ENCODE data around the gene GJC2. TPM values are rescaled to one million over a fixed set of nuclear protein-coding genes. Genes with fewer than 3 reads are reported as not detected.

Gene GJC2
- total RNA-seq, 1 experiment from 2014 or later, result 1.6 TPM

DNA sequence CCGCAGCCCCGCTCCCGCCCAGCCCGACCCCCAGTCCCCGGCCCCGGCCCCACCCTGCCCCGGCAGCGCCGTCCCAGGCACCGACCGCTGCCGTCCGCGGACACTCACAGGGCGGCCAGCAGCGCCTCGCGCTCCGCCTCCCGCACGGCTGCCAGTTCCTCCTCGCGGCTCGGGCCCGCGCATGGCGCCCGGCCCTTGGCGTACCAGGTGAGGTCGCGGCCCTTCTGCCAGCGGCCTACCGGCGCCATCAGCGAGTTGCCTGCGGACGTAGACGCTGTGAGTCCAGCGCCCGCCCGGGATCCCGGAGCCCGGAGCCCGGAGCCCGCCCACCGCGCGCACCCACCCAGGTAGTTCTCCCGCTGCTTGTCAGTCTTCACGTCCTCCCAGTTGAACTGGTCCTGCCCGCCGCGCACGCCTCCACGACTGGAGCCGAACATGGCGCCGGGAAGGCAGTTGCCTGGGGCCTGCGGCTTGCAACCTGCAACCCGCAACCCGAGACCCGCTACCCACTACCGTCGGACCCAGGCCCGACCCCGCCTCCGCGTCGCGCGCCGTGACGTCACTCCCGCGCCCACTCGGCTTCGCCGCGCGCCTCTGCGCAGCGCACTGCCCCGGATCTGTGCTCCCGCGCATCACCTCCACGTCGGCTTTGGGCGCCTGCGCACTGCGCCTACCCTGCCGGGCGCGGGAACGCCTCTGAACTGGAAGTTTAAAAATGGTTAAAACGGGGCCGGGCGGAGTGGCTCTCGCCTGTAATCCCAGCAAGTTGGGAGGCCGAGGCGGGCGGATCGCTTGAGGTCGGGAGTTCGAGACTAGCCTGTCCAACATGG lies 46.7 kb upstream of the GJC2 start, which contains the start of gene C1orf35:
Gene C1orf35 (minus strand): TSS at position 535 of the 830 bp plus-strand sequence. CDS start 98 bp downstream, at position 437.
- Histone ChIP-seq H3K9me3 (ENCODE audit: control insufficient read depth, low read depth, low read length) (no peaks in the 10 kb centered on the region), H2AFZ (ENCODE audit: low read length) (no peak within 1 kb of the TSS), H4K8ac (replicated peaks; ENCODE audit: insufficient read length, low read depth, low read length) (no peak within 1 kb of the TSS), H2AK5ac (ENCODE audit: insufficient read length, low read length) (no peak within 1 kb of the TSS), H3K27ac (ENCODE audit: insufficient read length, low read depth, low read length) (no peak within 1 kb of the TSS), H4K91ac (ENCODE audit: insufficient read length, low read depth, low read length) (no peak within 1 kb of the TSS), H2BK15ac (ENCODE audit: low read depth, low read length) (no peak within 1 kb of the TSS), H2BK20ac (ENCODE audit: low read depth, low read length, poor library complexity, severe bottlenecking) (no peak within 1 kb of the TSS), H3K4ac (ENCODE audit: low read depth, low read length) (no peak within 1 kb of the TSS), H3K23me2 (ENCODE audit: insufficient read length, low read depth, low read length, poor library complexity, severe bottlenecking) (peaks cover 5% of the 10 kb centered on the region), H2BK120ac (ENCODE audit: low read depth, low read length, poor library complexity, severe bottlenecking) (no peak within 1 kb of the TSS), H3K4me1 (ENCODE audit: insufficient read depth, low read length) (no peaks in the 10 kb centered on the region), H3K18ac (ENCODE audit: insufficient read length, low read depth, low read length) (peak within 1 kb of the TSS; percentile 40), H3K4me2 (ENCODE audit: insufficient read depth, insufficient read length, low read length) (peak within 1 kb of the TSS; percentile 40), H3T11ph (ENCODE audit: low read length) (no peak within 1 kb of the TSS), H3K23ac (ENCODE audit: insufficient read length, low read depth, low read length) (no peak within 1 kb of the TSS), H3K27me3 (ENCODE audit: insufficient read depth, low read length) (no peaks in the 10 kb centered on the region), H3K9ac (ENCODE audit: extremely low read depth, insufficient read length, low read length) (peak within 1 kb of the TSS; percentile 39), H2BK12ac (ENCODE audit: insufficient read length, low read depth, low read length) (no peak within 1 kb of the TSS), H3K56ac (ENCODE audit: insufficient read length, low read depth, low read length) (no peak within 1 kb of the TSS), H4K20me1 (ENCODE audit: control insufficient read depth, insufficient read depth, insufficient read length) (no peaks in the 10 kb centered on the region), H3K14ac (ENCODE audit: insufficient read depth, low read length) (peak within 1 kb of the TSS; percentile 73), H3K79me2 (ENCODE audit: insufficient read depth, low read length) (no peaks in the 10 kb centered on the region), H3K79me1 (ENCODE audit: insufficient read depth, low read depth, low read length, poor library complexity, severe bottlenecking) (no peaks in the 10 kb centered on the region), H4K5ac (ENCODE audit: insufficient read length, low read depth, low read length) (no peak within 1 kb of the TSS), H2BK5ac (ENCODE audit: insufficient read length, low read length) (no peak within 1 kb of the TSS)
- peak; percentile 96 for DNase-seq
- H3K4me1 Mint-ChIP-seq, result peaks cover 12% of the 10 kb centered on the region in 2 experiments
- TF ChIP-seq, protein P1, sequence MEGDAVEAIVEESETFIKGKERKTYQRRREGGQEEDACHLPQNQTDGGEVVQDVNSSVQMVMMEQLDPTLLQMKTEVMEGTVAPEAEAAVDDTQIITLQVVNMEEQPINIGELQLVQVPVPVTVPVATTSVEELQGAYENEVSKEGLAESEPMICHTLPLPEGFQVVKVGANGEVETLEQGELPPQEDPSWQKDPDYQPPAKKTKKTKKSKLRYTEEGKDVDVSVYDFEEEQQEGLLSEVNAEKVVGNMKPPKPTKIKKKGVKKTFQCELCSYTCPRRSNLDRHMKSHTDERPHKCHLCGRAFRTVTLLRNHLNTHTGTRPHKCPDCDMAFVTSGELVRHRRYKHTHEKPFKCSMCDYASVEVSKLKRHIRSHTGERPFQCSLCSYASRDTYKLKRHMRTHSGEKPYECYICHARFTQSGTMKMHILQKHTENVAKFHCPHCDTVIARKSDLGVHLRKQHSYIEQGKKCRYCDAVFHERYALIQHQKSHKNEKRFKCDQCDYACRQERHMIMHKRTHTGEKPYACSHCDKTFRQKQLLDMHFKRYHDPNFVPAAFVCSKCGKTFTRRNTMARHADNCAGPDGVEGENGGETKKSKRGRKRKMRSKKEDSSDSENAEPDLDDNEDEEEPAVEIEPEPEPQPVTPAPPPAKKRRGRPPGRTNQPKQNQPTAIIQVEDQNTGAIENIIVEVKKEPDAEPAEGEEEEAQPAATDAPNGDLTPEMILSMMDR (conservative IDR thresholded peaks at IDR 0.05), result no peak
- peaks cover 3% of the 10 kb centered on the region; the same call in 1 of the 2 replicates for H3K27me3 Mint-ChIP-seq (ENCODE audit: low read depth)
- peak within 1 kb of the TSS; percentile 94 to 98 (median 95); a peak in 6 of 7 replicates for H3K27ac Mint-ChIP-seq
- WGBS (ENCODE audit: extremely low coverage, insufficient read length, low lambda C conversion rate), result no CpG with 5 or more reads among the region's 104 CpGs
- no peaks in the 10 kb centered on the region for H3K9me3 Mint-ChIP-seq
- peaks cover 25 to 55% (median 46%) of the 10 kb centered on the region in 3 experiments; a peak in 6 of 7 replicates for H3K36me3 Mint-ChIP-seq (ENCODE audit: insufficient read depth in 1 of 3, low read depth in 3 of 3)
- H3K4me3 Mint-ChIP-seq, result peak within 1 kb of the TSS; percentile 95 to 96

All from H9 (cell line).